ENCODE measurements around the gene NACC2. TPM values are rescaled to one million over a fixed set of nuclear protein-coding genes. Genes with fewer than 3 reads are reported as not detected.

Gene NACC2
- total and polyA plus RNA-seq, 9 of the 15 experiments (the other 6 are each of a cell fraction or from before 2014, with no cell fraction given): 0.70 to 25.1 (median 5.6) TPM

DNA sequence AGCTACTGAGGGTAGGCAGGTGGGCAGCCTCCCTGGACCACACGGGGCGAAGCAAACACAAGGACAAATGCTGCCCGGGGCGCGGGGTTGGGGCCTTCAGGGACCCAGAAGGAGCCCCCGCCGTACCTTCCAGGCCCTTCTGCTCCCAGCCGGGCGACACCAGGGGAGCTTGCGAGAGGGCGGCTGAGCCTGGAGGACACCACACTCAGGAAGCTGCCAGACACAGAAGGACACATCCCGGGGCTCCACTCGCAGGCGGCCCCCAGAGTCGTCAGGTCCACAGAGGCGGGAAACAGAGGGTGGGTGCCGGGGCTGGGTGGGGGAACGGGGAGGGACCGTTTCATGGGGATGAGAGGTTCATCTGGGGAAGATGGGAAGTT is 75.4 kb downstream of the NACC2 start:
- Histone ChIP-seq H3K4me3 (no peak overlapping the region), H3K4me2 (ENCODE audit: insufficient read depth, low read length) (no peak overlapping the region), H2AFZ (ENCODE audit: low read depth, low read length) (no peak overlapping the region), H3K36me3 (ENCODE audit: control insufficient read depth, insufficient read depth, low read length) (peaks cover 31% of the 10 kb centered on the region; the same call in 2 of the 3 replicates), H3K9me3 (replicated peaks; ENCODE audit: control insufficient read depth, insufficient read depth, low read depth, low read length) (no peaks in the 10 kb centered on the region), H3K27ac (ENCODE audit: extremely low read depth, low read depth, low read length) (no peak overlapping the region), H3K9me1 (ENCODE audit: control insufficient read depth, insufficient read depth, low read length) (peaks cover 9% of the 10 kb centered on the region), H3K27me3 (ENCODE audit: control insufficient read depth in 2 of 2, insufficient read depth in 2 of 2, low read length in 2 of 2) (no peaks in the 10 kb centered on the region), H3K9ac (ENCODE audit: insufficient read depth in 1 of 2, low read depth in 2 of 2, low read length in 2 of 2) (no peak overlapping the region), H4K20me1 (replicated peaks; ENCODE audit: control insufficient read depth, insufficient read depth, low read length) (0 out of 2 replicates have a peak, but pooled peaks cover 4% of the 10 kb centered on the region), H3K79me2 (ENCODE audit: control insufficient read depth, insufficient read depth, low read length) (peaks cover 35% of the 10 kb centered on the region), H3K4me1 (replicated peaks in 1 of 2; ENCODE audit: control insufficient read depth in 2 of 2, insufficient read depth in 2 of 2, low read length in 2 of 2) (peaks cover 0 to 54% of the 10 kb centered on the region in 2 experiments; a peak in 2 of 5 replicates)
- BruUV-seq (replicated peaks): no TSS peak
- ChIA-PET CTCF (ENCODE audit: low intra/inter-chr PET ratio) (no interaction called here), POLR2A (interaction anchor here (1.3 kb wide), 1 partner anchor 19 kb away, joined by 6 read pairs; no protein-coding TSS in a partner anchor)
- WGBS (ENCODE audit: insufficient coverage, low coverage, missing lambda C conversion rate): 90% methylated on average over 8 of the region's 19 CpGs
- intact Hi-C loops (cut with micrococcal nuclease): no loop called here
- in situ Hi-C loops (cut with MboI): loop anchor here (5.0 kb wide), 1 partner anchor 43 kb away; no protein-coding TSS in a partner anchor
- FAIRE-seq: no peak
- DNase-seq (ENCODE audit: extremely low read depth in 1 of 4, low spot score in 3 of 4): no peak
- ATAC-seq: no peak
- no peak for TF ChIP-seq MAFG (tag; conservative IDR thresholded peaks at IDR 0.05)
- no peak for TF ChIP-seq THRAP3 (IDR thresholded peaks at IDR 0.05; ENCODE audit: borderline replicate concordance)
- TF ChIP-seq, protein P1, sequence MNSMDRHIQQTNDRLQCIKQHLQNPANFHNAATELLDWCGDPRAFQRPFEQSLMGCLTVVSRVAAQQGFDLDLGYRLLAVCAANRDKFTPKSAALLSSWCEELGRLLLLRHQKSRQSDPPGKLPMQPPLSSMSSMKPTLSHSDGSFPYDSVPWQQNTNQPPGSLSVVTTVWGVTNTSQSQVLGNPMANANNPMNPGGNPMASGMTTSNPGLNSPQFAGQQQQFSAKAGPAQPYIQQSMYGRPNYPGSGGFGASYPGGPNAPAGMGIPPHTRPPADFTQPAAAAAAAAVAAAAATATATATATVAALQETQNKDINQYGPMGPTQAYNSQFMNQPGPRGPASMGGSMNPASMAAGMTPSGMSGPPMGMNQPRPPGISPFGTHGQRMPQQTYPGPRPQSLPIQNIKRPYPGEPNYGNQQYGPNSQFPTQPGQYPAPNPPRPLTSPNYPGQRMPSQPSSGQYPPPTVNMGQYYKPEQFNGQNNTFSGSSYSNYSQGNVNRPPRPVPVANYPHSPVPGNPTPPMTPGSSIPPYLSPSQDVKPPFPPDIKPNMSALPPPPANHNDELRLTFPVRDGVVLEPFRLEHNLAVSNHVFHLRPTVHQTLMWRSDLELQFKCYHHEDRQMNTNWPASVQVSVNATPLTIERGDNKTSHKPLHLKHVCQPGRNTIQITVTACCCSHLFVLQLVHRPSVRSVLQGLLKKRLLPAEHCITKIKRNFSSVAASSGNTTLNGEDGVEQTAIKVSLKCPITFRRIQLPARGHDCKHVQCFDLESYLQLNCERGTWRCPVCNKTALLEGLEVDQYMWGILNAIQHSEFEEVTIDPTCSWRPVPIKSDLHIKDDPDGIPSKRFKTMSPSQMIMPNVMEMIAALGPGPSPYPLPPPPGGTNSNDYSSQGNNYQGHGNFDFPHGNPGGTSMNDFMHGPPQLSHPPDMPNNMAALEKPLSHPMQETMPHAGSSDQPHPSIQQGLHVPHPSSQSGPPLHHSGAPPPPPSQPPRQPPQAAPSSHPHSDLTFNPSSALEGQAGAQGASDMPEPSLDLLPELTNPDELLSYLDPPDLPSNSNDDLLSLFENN (IDR thresholded peaks at IDR 0.05; ENCODE audit: low read depth in 2 of 2, low read length in 2 of 2): no peak
- TF ChIP-seq, protein P2, sequence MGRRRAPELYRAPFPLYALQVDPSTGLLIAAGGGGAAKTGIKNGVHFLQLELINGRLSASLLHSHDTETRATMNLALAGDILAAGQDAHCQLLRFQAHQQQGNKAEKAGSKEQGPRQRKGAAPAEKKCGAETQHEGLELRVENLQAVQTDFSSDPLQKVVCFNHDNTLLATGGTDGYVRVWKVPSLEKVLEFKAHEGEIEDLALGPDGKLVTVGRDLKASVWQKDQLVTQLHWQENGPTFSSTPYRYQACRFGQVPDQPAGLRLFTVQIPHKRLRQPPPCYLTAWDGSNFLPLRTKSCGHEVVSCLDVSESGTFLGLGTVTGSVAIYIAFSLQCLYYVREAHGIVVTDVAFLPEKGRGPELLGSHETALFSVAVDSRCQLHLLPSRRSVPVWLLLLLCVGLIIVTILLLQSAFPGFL (CRISPR knock-in tag; IDR thresholded peaks at IDR 0.05): no peak
- TF ChIP-seq, protein P3, sequence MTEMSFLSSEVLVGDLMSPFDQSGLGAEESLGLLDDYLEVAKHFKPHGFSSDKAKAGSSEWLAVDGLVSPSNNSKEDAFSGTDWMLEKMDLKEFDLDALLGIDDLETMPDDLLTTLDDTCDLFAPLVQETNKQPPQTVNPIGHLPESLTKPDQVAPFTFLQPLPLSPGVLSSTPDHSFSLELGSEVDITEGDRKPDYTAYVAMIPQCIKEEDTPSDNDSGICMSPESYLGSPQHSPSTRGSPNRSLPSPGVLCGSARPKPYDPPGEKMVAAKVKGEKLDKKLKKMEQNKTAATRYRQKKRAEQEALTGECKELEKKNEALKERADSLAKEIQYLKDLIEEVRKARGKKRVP (CRISPR knock-in tag; IDR thresholded peaks at IDR 0.05): no peak
- no peak for TF ChIP-seq SP1 (CRISPR knock-in tag; IDR thresholded peaks at IDR 0.05)
- TF ChIP-seq GTF2F1 (IDR thresholded peaks at IDR 0.05; ENCODE audit: low read depth, low read length): no peak
- no peak for TF ChIP-seq ZBTB26 (CRISPR knock-in tag; IDR thresholded peaks at IDR 0.05)
- TF ChIP-seq NR2F6 (CRISPR knock-in tag; IDR thresholded peaks at IDR 0.05): no peak
- TF ChIP-seq ZNF699 (CRISPR knock-in tag; IDR thresholded peaks at IDR 0.05; ENCODE audit: insufficient replicate concordance): no peak
- TF ChIP-seq EHMT2 (IDR thresholded peaks at IDR 0.05): no peak
- no peak for TF ChIP-seq TBL1XR1 (IDR thresholded peaks at IDR 0.05; ENCODE audit: low read length in 2 of 2)
- TF ChIP-seq TEAD2 (tag; IDR thresholded peaks at IDR 0.05): no peak
- TF ChIP-seq, protein P4, sequence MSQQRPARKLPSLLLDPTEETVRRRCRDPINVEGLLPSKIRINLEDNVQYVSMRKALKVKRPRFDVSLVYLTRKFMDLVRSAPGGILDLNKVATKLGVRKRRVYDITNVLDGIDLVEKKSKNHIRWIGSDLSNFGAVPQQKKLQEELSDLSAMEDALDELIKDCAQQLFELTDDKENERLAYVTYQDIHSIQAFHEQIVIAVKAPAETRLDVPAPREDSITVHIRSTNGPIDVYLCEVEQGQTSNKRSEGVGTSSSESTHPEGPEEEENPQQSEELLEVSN (IDR thresholded peaks at IDR 0.05; ENCODE audit: borderline replicate concordance in 1 of 2, extremely low read depth in 1 of 2, insufficient read depth in 1 of 2, insufficient read length in 1 of 2, low read depth in 1 of 2, low read length in 1 of 2, poor library complexity in 1 of 2, severe bottlenecking in 1 of 2): no peak

All from K562 (cell line).